ENCODE measurements around the gene IGSF21.

Gene IGSF21

GRCh38 chr1:18329469-18330253 is 222.1 kb downstream of the IGSF21 start:
- no peak for TF ChIP-seq CTCF (IDR thresholded peaks at IDR 0.05; ENCODE audit: unreplicated experiment in 3 of 3)

GRCh38 chr1:18332576-18332975 is 225.0 kb downstream of the IGSF21 start:
- TF ChIP-seq CTCF (IDR thresholded peaks at IDR 0.05; ENCODE audit: unreplicated experiment in 3 of 3) = no peak
- peaks cover 35% of the 10 kb centered on the region for H3K27me3 Mint-ChIP-seq (ENCODE audit: low read depth)
- no peaks in the 10 kb centered on the region for H3K36me3 Mint-ChIP-seq (ENCODE audit: low read depth)
- H3K4me3 Mint-ChIP-seq = no peak overlapping the region
- H3K9me3 Mint-ChIP-seq = no peaks in the 10 kb centered on the region
- no peaks in the 10 kb centered on the region for H3K4me1 Mint-ChIP-seq
- H3K27ac Mint-ChIP-seq = no peak overlapping the region

More at GRCh38 chr1:18329469-18330253, 222.1 kb downstream of the IGSF21 start:
- Mint-ChIP-seq H3K27ac (no peak overlapping the region), H3K27me3 (ENCODE audit: low read depth) (peaks cover 36% of the 10 kb centered on the region), H3K36me3 (ENCODE audit: low read depth) (no peaks in the 10 kb centered on the region), H3K4me1 (peaks cover 11% of the 10 kb centered on the region), H3K9me3 (no peaks in the 10 kb centered on the region), H3K4me3 (no peak overlapping the region)

DNA sequence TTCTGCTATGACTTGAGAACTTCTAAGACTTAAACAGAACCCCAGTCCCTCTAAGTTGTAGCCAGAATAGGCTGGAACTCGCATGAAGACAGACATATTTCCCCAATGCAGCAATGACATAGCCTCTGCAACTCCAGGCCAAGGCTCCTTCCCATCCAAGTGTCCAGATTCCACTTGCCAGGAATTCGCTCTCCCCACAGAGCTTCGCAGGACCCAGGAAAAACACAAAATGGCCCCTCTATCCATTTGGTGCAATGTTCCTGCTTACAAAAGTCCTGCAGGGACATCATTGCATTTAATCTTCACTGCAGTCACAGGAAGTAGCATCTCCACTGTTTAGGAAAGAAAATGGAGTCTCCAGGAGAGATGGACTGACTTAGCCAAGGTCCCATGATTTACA is 225.6 kb downstream of the IGSF21 start:
- no peak overlapping the region for H3K27ac Mint-ChIP-seq
- no peaks in the 10 kb centered on the region for H3K4me1 Mint-ChIP-seq
- TF ChIP-seq CTCF (IDR thresholded peaks at IDR 0.05; ENCODE audit: unreplicated experiment in 3 of 3) = no peak
- no peaks in the 10 kb centered on the region for H3K9me3 Mint-ChIP-seq
- H3K27me3 Mint-ChIP-seq (ENCODE audit: low read depth) = peaks cover 42% of the 10 kb centered on the region
- no peaks in the 10 kb centered on the region for H3K36me3 Mint-ChIP-seq (ENCODE audit: low read depth)
- H3K4me3 Mint-ChIP-seq = no peak overlapping the region

- no peaks in the 10 kb centered on the region for H3K4me1 Mint-ChIP-seq
These were observed 229.2 kb downstream of the IGSF21 start for GRCh38 chr1:18336801-18337200.

GRCh38 chr1:18337757-18338156 is 230.2 kb downstream of the IGSF21 start:
- H3K4me3 Mint-ChIP-seq = no peak overlapping the region

More at GRCh38 chr1:18336801-18337200, 229.2 kb downstream of the IGSF21 start:
- Mint-ChIP-seq H3K4me3 (no peak overlapping the region), H3K27me3 (ENCODE audit: low read depth) (peaks cover 45% of the 10 kb centered on the region), H3K9me3 (no peaks in the 10 kb centered on the region), H3K36me3 (ENCODE audit: low read depth) (no peaks in the 10 kb centered on the region), H3K27ac (no peak overlapping the region)
- TF ChIP-seq CTCF (IDR thresholded peaks at IDR 0.05; ENCODE audit: unreplicated experiment in 3 of 3) = no peak

More at GRCh38 chr1:18337757-18338156, 230.2 kb downstream of the IGSF21 start:
- H3K27ac Mint-ChIP-seq = no peak overlapping the region
- peaks cover 44% of the 10 kb centered on the region for H3K27me3 Mint-ChIP-seq (ENCODE audit: low read depth)
- no peaks in the 10 kb centered on the region for H3K9me3 Mint-ChIP-seq
- H3K36me3 Mint-ChIP-seq (ENCODE audit: low read depth) = no peaks in the 10 kb centered on the region
- no peaks in the 10 kb centered on the region for H3K4me1 Mint-ChIP-seq
- TF ChIP-seq CTCF (IDR thresholded peaks at IDR 0.05; ENCODE audit: unreplicated experiment in 3 of 3) = no peak

Data from nephron (organoid).